ENCODE results near the gene SLC35E3. TPM values are rescaled to one million over a fixed set of nuclear protein-coding genes. Genes with fewer than 3 reads are reported as not detected.

SLC35E3 gene
- polyA plus RNA-seq, 1 of the 3 experiments (the other 2 are of a cell fraction) = 5.7 TPM

DNA sequence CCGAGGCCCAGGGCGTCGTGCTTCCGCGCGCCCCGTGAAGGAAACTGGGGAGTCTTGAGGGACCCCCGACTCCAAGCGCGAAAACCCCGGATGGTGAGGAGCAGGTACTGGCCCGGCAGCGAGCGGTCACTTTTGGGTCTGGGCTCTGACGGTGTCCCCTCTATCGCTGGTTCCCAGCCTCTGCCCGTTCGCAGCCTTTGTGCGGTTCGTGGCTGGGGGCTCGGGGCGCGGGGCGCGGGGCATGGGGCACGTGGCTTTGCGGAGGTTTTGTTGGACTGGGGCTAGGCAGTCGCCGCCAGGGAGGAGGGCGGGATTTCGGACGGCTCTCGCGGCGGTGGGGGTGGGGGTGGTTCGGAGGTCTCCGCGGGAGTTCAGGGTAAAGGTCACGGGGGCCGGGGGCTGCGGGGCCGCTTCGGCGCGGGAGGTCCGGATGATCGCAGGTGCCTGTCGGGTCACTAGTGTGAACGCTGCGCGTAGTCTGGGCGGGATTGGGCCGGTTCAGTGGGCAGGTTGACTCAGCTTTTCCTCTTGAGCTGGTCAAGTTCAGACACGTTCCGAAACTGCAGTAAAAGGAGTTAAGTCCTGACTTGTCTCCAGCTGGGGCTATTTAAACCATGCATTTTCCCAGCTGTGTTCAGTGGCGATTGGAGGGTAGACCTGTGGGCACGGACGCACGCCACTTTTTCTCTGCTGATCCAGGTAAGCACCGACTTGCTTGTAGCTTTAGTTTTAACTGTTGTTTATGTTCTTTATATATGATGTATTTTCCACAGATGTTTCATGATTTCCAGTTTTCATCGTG, 62.6 kb downstream of the SLC35E3 start (continued):
- TF ChIP-seq, protein P1, sequence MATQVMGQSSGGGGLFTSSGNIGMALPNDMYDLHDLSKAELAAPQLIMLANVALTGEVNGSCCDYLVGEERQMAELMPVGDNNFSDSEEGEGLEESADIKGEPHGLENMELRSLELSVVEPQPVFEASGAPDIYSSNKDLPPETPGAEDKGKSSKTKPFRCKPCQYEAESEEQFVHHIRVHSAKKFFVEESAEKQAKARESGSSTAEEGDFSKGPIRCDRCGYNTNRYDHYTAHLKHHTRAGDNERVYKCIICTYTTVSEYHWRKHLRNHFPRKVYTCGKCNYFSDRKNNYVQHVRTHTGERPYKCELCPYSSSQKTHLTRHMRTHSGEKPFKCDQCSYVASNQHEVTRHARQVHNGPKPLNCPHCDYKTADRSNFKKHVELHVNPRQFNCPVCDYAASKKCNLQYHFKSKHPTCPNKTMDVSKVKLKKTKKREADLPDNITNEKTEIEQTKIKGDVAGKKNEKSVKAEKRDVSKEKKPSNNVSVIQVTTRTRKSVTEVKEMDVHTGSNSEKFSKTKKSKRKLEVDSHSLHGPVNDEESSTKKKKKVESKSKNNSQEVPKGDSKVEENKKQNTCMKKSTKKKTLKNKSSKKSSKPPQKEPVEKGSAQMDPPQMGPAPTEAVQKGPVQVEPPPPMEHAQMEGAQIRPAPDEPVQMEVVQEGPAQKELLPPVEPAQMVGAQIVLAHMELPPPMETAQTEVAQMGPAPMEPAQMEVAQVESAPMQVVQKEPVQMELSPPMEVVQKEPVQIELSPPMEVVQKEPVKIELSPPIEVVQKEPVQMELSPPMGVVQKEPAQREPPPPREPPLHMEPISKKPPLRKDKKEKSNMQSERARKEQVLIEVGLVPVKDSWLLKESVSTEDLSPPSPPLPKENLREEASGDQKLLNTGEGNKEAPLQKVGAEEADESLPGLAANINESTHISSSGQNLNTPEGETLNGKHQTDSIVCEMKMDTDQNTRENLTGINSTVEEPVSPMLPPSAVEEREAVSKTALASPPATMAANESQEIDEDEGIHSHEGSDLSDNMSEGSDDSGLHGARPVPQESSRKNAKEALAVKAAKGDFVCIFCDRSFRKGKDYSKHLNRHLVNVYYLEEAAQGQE (IDR thresholded peaks at IDR 0.05; ENCODE audit: low read depth, low read length) = no peak
- TF ChIP-seq NRF1 (IDR thresholded peaks at IDR 0.05; ENCODE audit: low read depth, low read length) (no peak), SIN3A (IDR thresholded peaks at IDR 0.05; ENCODE audit: borderline replicate concordance, low read depth, low read length) (peak; percentile 98; the same call in 1 of the 2 replicates), RAD21 (IDR thresholded peaks at IDR 0.05; ENCODE audit: low read length) (no peak), YY1 (IDR thresholded peaks at IDR 0.05; ENCODE audit: low read depth) (no peak), RCOR1 (IDR thresholded peaks at IDR 0.05; ENCODE audit: low read length) (no peak)
- TF ChIP-seq, protein P2, sequence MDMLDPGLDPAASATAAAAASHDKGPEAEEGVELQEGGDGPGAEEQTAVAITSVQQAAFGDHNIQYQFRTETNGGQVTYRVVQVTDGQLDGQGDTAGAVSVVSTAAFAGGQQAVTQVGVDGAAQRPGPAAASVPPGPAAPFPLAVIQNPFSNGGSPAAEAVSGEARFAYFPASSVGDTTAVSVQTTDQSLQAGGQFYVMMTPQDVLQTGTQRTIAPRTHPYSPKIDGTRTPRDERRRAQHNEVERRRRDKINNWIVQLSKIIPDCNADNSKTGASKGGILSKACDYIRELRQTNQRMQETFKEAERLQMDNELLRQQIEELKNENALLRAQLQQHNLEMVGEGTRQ (IDR thresholded peaks at IDR 0.05; ENCODE audit: borderline replicate concordance, low read depth, low read length) = no peak

DNA sequence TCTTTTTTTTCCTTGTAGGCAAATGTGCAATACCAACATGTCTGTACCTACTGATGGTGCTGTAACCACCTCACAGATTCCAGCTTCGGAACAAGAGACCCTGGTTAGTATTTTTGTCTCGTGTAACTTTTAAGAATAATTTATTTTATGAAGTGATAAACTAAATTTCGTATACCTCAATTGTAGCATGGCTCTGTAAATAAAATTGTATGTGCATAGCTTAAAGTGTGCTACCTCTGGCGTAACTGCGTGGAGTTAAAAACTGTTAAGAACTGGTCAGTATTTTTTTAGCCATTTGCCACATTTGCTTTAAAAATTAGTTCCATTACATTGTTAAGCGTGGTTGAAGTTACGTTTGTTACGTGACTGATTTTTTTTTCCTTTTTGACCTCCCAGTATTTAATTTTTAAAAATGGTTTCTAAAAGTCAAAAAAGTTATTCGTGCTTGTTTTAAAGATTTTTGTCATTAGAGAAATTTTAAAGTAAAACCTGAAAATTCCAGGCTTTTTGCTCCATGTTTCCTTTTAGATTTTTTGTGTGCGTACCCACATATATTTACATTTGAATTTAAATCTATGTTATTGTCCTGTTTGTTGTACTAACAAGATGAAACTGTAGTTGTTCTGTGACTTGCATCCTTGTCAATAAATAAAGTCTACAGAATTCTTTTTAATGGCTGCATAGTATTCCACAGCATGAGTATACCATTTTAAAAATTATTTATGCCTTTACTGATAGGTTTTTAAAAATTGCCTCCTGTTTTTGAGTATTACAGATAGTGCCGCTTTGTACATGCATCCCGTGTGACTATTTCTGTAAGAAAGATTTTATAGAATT, 63.4 kb downstream of the SLC35E3 start:
- ChIA-PET CTCF (interaction anchor here (0.8 to 3.2 kb wide), 6 partner anchors 8 to 450 kb away, joined by 3 to 17 read pairs (median 4); partner anchors contain the start of gene SLC35E3), POLR2A (interaction anchor here (0.6 to 2.8 kb wide), 3 partner anchors 12 to 63 kb away, joined by 3 to 21 read pairs (median 4); partner anchors contain the start of gene SLC35E3)
- H3K9me2 ChIP-seq = no peaks in the 10 kb centered on the region
- peaks cover 44% of the 10 kb centered on the region for H3F3A ChIP-seq (replicated peaks; ENCODE audit: insufficient read depth)
- H3K79me2 ChIP-seq (ENCODE audit: insufficient read depth) = peaks cover 64% of the 10 kb centered on the region
- DNase-seq = no peak
- peaks cover 34 to 51% of the 10 kb centered on the region in 2 experiments for H3K36me3 ChIP-seq (replicated peaks in 1 of 2; ENCODE audit: control insufficient read depth in 1 of 2, insufficient read depth in 2 of 2, low read length in 1 of 2)
- no peaks in the 10 kb centered on the region for H3K27me3 ChIP-seq (ENCODE audit: insufficient read depth)
- 67% methylated on average over 12 of the region's 12 CpGs for WGBS (ENCODE audit: low lambda C conversion rate)
- peak overlapping the region; percentile 99 for H3K9ac ChIP-seq
- peak overlapping the region; percentile 82 to 99 for H3K4me3 ChIP-seq (ENCODE audit: low read depth in 2 of 2, low read length in 1 of 2)
- peaks cover 2 to 7% of the 10 kb centered on the region in 2 experiments; a peak in 3 of 4 replicates for H3K4me1 ChIP-seq (ENCODE audit: control insufficient read depth in 1 of 2, insufficient read depth in 2 of 2, low read depth in 1 of 2, low read length in 1 of 2)
- no peak overlapping the region for H2AFZ ChIP-seq (ENCODE audit: low read depth)
- peak overlapping the region; percentile 94 for H3K4me2 ChIP-seq
- no peaks in the 10 kb centered on the region; the same call in 1 of the 2 replicates for H3K9me3 ChIP-seq
- H3K27ac ChIP-seq (ENCODE audit: low read depth in 2 of 2, low read length in 1 of 2) = peak overlapping the region; percentile 96 to 98
- peaks cover 49% of the 10 kb centered on the region for H4K20me1 ChIP-seq (ENCODE audit: insufficient read depth)
- TF ChIP-seq, protein P3, sequence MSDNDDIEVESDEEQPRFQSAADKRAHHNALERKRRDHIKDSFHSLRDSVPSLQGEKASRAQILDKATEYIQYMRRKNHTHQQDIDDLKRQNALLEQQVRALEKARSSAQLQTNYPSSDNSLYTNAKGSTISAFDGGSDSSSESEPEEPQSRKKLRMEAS (IDR thresholded peaks at IDR 0.05; ENCODE audit: low read depth) = no peak
- TF ChIP-seq TAF1 (IDR thresholded peaks at IDR 0.05; ENCODE audit: borderline replicate concordance, low read depth, low read length) (no peak), CHD2 (IDR thresholded peaks at IDR 0.05; ENCODE audit: low read length, partially characterized antibody) (no peak), YY1 (IDR thresholded peaks at IDR 0.05; ENCODE audit: low read depth) (no peak), EP300 (IDR thresholded peaks at IDR 0.05; ENCODE audit: borderline replicate concordance in 1 of 2, low read depth in 1 of 2, low read length in 1 of 2) (no peak), ELF1 (IDR thresholded peaks at IDR 0.05) (no peak), RXRA (IDR thresholded peaks at IDR 0.05; ENCODE audit: borderline replicate concordance, low read depth) (no peak), RAD21 (IDR thresholded peaks at IDR 0.05; ENCODE audit: low read length) (no peak), FOXJ3 (CRISPR knock-in tag; IDR thresholded peaks at IDR 0.05) (no peak)
- TF ChIP-seq, protein P4, sequence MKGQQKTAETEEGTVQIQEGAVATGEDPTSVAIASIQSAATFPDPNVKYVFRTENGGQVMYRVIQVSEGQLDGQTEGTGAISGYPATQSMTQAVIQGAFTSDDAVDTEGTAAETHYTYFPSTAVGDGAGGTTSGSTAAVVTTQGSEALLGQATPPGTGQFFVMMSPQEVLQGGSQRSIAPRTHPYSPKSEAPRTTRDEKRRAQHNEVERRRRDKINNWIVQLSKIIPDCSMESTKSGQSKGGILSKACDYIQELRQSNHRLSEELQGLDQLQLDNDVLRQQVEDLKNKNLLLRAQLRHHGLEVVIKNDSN (IDR thresholded peaks at IDR 0.05; ENCODE audit: borderline replicate concordance, low read depth) = no peak
- TF ChIP-seq, protein P2 (IDR thresholded peaks at IDR 0.05; ENCODE audit: borderline replicate concordance, low read depth, low read length) = no peak
- TF ChIP-seq, protein P5, sequence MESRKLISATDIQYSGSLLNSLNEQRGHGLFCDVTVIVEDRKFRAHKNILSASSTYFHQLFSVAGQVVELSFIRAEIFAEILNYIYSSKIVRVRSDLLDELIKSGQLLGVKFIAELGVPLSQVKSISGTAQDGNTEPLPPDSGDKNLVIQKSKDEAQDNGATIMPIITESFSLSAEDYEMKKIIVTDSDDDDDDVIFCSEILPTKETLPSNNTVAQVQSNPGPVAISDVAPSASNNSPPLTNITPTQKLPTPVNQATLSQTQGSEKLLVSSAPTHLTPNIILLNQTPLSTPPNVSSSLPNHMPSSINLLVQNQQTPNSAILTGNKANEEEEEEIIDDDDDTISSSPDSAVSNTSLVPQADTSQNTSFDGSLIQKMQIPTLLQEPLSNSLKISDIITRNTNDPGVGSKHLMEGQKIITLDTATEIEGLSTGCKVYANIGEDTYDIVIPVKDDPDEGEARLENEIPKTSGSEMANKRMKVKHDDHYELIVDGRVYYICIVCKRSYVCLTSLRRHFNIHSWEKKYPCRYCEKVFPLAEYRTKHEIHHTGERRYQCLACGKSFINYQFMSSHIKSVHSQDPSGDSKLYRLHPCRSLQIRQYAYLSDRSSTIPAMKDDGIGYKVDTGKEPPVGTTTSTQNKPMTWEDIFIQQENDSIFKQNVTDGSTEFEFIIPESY (IDR thresholded peaks at IDR 0.05; ENCODE audit: borderline replicate concordance, low read depth) = no peak
